HepG2 (cell line): ENCODE data around the gene HK2. TPM values are rescaled to one million over a fixed set of nuclear protein-coding genes. Genes with fewer than 3 reads are reported as not detected.

Experiments used
- ARID5B ChIP-seq: IDR thresholded peaks from 2 replicates; pipeline ENCODE4 v1.4.0; 2020; ENCODE audit warnings: mild to moderate bottlenecking, missing genetic modification reagents
- BCL3 ChIP-seq: sonication (generic); formaldehyde crosslinking; IDR thresholded peaks from 2 replicates; pipeline ENCODE4 v1.5.1; 2020; ENCODE audit warnings: mild to moderate bottlenecking, missing genetic modification reagents, moderate library complexity
- BHLHE40 ChIP-seq: IDR thresholded peaks from 2 replicates; pipeline ENCODE4 v1.6.1; 2011; ENCODE audit warnings: low read length, improper control_type of control experiment
- BORCS8-MEF2B ChIP-seq: sonication (generic); formaldehyde crosslinking; IDR thresholded peaks from 2 replicates; pipeline ENCODE4 v1.8.0; 2022; ENCODE audit warnings: mild to moderate bottlenecking, missing genetic modification reagents
- EZH2 ChIP-seq: conservative IDR thresholded peaks from 2 replicates; pipeline ENCODE4 v1.6.1; 2012; ENCODE audit warnings: mild to moderate bottlenecking, low read depth, low read length, moderate library complexity
- MYC ChIP-seq: sonication (generic); formaldehyde crosslinking; IDR thresholded peaks from 2 replicates; pipeline ENCODE4 v1.9.0; 2021; ENCODE audit warnings: missing genetic modification reagents, borderline replicate concordance
- NFE2L2 ChIP-seq: fragments of 150-350 bp; IDR thresholded peaks from 2 replicates; pipeline ENCODE4 v1.6.1; 2014; ENCODE audit warnings: low read length
- PITX1 ChIP-seq: sonication (generic); formaldehyde crosslinking; IDR thresholded peaks from 2 replicates; pipeline ENCODE4 v1.5.1; 2020; ENCODE audit warnings: mild to moderate bottlenecking, missing genetic modification reagents
- RBAK ChIP-seq: sonication (generic); formaldehyde crosslinking; IDR thresholded peaks from 2 replicates; pipeline ENCODE4 v1.5.1; 2020; ENCODE audit warnings: mild to moderate bottlenecking, missing genetic modification reagents
- TFAP4 ChIP-seq: sonication (generic); IDR thresholded peaks from 2 replicates; pipeline ENCODE4 v1.6.1; 2016; ENCODE audit warnings: low read depth, borderline replicate concordance
- TOE1 ChIP-seq: sonication (generic); formaldehyde crosslinking; IDR thresholded peaks from 2 replicates; pipeline ENCODE4 v1.4.0; 2020; ENCODE audit warnings: mild to moderate bottlenecking, missing genetic modification reagents
- ZBTB20 ChIP-seq: sonication (generic); formaldehyde crosslinking; IDR thresholded peaks from 2 replicates; pipeline ENCODE4 v1.8.1; 2023; ENCODE audit warnings: missing genetic modification reagents, low read depth, mild to moderate bottlenecking, borderline replicate concordance
- ZFYVE20 ChIP-seq: sonication (generic); formaldehyde crosslinking; IDR thresholded peaks from 2 replicates; pipeline ENCODE4 v1.8.0; 2023; ENCODE audit warnings: low read depth, mild to moderate bottlenecking, moderate library complexity, missing genetic modification reagents, borderline replicate concordance
- ZMYM4 ChIP-seq: sonication (generic); formaldehyde crosslinking; IDR thresholded peaks from 2 replicates; pipeline ENCODE4 v1.8.1; 2023; ENCODE audit warnings: mild to moderate bottlenecking, missing genetic modification reagents
- ZNF414 ChIP-seq: sonication (generic); formaldehyde crosslinking; IDR thresholded peaks from 2 replicates; pipeline ENCODE4 v1.5.0; 2020; ENCODE audit warnings: missing genetic modification reagents
- ZNF460 ChIP-seq: sonication (generic); formaldehyde crosslinking; IDR thresholded peaks from 2 replicates; pipeline ENCODE4 v1.5.1; 2020; ENCODE audit warnings: missing genetic modification reagents, mild to moderate bottlenecking, borderline replicate concordance
- ZNF652 ChIP-seq: IDR thresholded peaks from 2 replicates; pipeline ENCODE4 v1.6.1; 2016; ENCODE audit warnings: low read depth, borderline replicate concordance
- ZNF710 ChIP-seq: sonication (generic); formaldehyde crosslinking; IDR thresholded peaks from 2 replicates; pipeline ENCODE4 v1.5.0; 2020; ENCODE audit warnings: mild to moderate bottlenecking, missing genetic modification reagents, borderline replicate concordance
- ZNF782 ChIP-seq: sonication (generic); formaldehyde crosslinking; IDR thresholded peaks from 2 replicates; pipeline ENCODE4 v1.4.0; 2020; ENCODE audit warnings: missing genetic modification reagents, mild to moderate bottlenecking, borderline replicate concordance
- polyA plus RNA-seq, 8 experiments: library from polyadenylated mRNA; depleted of rRNA in 3 of 8; stranded (reverse) in 7 of 8; unstranded in 1 of 8; fragments of >200 nt; fragmentation: Illumina TruSeq in 4 of 8; extraction: Trizol in 4 of 8; gene quantifications; 2 replicates each; pipeline versions ENCODE4 v1.2.1 to v1.2.3, GENCODE V29; 2011 to 2016; ENCODE audit warnings: low read depth in 4 of 8, missing spikeins in 1 of 8, mixed read lengths in 1 of 8; ENCODE audit not compliant: insufficient read depth in 1 of 8
- total RNA-seq, 5 experiments: library from RNA; depleted of rRNA; stranded (reverse); fragments of >200 nt; fragmentation: Illumina TruSeq; extraction: Trizol; gene quantifications; 2 replicates each; pipeline ENCODE4 v1.2.3, GENCODE V29; 2016; ENCODE audit warnings: low read depth in 1 of 5

HK2 gene
- total and polyA plus RNA-seq, 2 of the 13 experiments (the other 11 are each of a cell fraction or from before 2014, with no cell fraction given), result 13.2 to 101 TPM

GRCh38 chr2:74812787-74813590 lies 20.9 kb upstream of the HK2 start (continued):
- peak; percentile 61; the same call in 1 of the 2 replicates for TF ChIP-seq ZNF414
- TF ChIP-seq TFAP4, result peak; percentile 87
- TF ChIP-seq MYC (CRISPR knock-in tag), result no peak
- no peak for TF ChIP-seq ZNF782 (CRISPR knock-in tag)
- no peak for TF ChIP-seq NFE2L2
- 0 out of 2 replicates have a peak, but pooled peaks have one; percentile 46 for TF ChIP-seq BORCS8-MEF2B (CRISPR knock-in tag)
- TF ChIP-seq ZNF460 (CRISPR knock-in tag), result no peak
- no peak for TF ChIP-seq RBAK
- TF ChIP-seq TOE1 (CRISPR knock-in tag), result no peak
- TF ChIP-seq ZNF710 (CRISPR knock-in tag), result peak; percentile 74; the same call in 1 of the 2 replicates
- TF ChIP-seq ZBTB20 (CRISPR knock-in tag), result peak; percentile 71; the same call in 1 of the 2 replicates
- TF ChIP-seq ZFYVE20 (CRISPR knock-in tag), result no peak
- TF ChIP-seq ZMYM4, result peak; percentile 54
- TF ChIP-seq EZH2, result no peak
- 0 out of 2 replicates have a peak, but pooled peaks have one; percentile 34 for TF ChIP-seq BCL3
- peak; percentile 96 for TF ChIP-seq ARID5B (CRISPR knock-in tag)
- peak; percentile 91 for TF ChIP-seq PITX1 (CRISPR knock-in tag)
- TF ChIP-seq ZNF652 (CRISPR knock-in tag), result no peak
- no peak for TF ChIP-seq BHLHE40
